HepG2 (cell line): ENCODE data around the gene ETS2.

Source experiments
- KDM6A ChIP-seq: IDR thresholded peaks from 2 replicates; pipeline ENCODE4 v1.6.1; 2016; ENCODE audit warnings: low read depth
- MTA3 ChIP-seq: sonication (generic); formaldehyde crosslinking; IDR thresholded peaks from 2 replicates; pipeline ENCODE4 v1.4.0; 2020; ENCODE audit warnings: missing genetic modification reagents
- POLR2A ChIP-seq, 2 experiments: IDR thresholded peaks; 2 replicates each; pipeline ENCODE4 v1.6.1; 2011; ENCODE audit warnings: low read depth in 2 of 2, low read length in 2 of 2, mild to moderate bottlenecking in 1 of 2, moderate library complexity in 1 of 2; ENCODE audit not compliant: insufficient read depth in 1 of 2
- SAFB2 ChIP-seq: sonication (generic); formaldehyde crosslinking; IDR thresholded peaks from 2 replicates; pipeline ENCODE4 v1.5.1; 2020; ENCODE audit warnings: missing genetic modification reagents, low read depth, mild to moderate bottlenecking, borderline replicate concordance
- ZBTB7A ChIP-seq: sonication (generic); formaldehyde crosslinking; IDR thresholded peaks from 2 replicates; pipeline ENCODE4 v1.8.0; 2022; ENCODE audit warnings: mild to moderate bottlenecking, missing genetic modification reagents
- ZFAT ChIP-seq: sonication (generic); formaldehyde crosslinking; conservative IDR thresholded peaks from 2 replicates; pipeline ENCODE4 v1.8.1; 2023; ENCODE audit warnings: missing genetic modification reagents, inconsistent platforms
- ZNF501 ChIP-seq: sonication (generic); formaldehyde crosslinking; IDR thresholded peaks from 2 replicates; pipeline ENCODE4 v1.5.1; 2020; ENCODE audit warnings: mild to moderate bottlenecking, moderate library complexity, missing genetic modification reagents
- ZNF713 ChIP-seq: sonication (generic); formaldehyde crosslinking; IDR thresholded peaks from 2 replicates; pipeline ENCODE4 v1.4.0; 2020; ENCODE audit warnings: mild to moderate bottlenecking, missing genetic modification reagents
- TF ChIP-seq, protein P1 (sequence below): IDR thresholded peaks from 2 replicates; pipeline ENCODE4 v1.6.1; 2016; ENCODE audit warnings: low read depth, control low read depth
- TF ChIP-seq, protein P2 (sequence below): IDR thresholded peaks from 2 replicates; pipeline ENCODE4 v1.6.1; 2016; ENCODE audit warnings: missing compliant biosample characterization, missing genetic modification reagents, borderline replicate concordance
- TF ChIP-seq, protein P3 (sequence below), 2 experiments: IDR thresholded peaks; 2 replicates each; pipeline ENCODE4 v1.6.1; 2011 to 2012; ENCODE audit warnings: low read length in 2 of 2, borderline replicate concordance in 1 of 2, low read depth in 1 of 2, mild to moderate bottlenecking in 1 of 2, moderate library complexity in 1 of 2

DNA sequence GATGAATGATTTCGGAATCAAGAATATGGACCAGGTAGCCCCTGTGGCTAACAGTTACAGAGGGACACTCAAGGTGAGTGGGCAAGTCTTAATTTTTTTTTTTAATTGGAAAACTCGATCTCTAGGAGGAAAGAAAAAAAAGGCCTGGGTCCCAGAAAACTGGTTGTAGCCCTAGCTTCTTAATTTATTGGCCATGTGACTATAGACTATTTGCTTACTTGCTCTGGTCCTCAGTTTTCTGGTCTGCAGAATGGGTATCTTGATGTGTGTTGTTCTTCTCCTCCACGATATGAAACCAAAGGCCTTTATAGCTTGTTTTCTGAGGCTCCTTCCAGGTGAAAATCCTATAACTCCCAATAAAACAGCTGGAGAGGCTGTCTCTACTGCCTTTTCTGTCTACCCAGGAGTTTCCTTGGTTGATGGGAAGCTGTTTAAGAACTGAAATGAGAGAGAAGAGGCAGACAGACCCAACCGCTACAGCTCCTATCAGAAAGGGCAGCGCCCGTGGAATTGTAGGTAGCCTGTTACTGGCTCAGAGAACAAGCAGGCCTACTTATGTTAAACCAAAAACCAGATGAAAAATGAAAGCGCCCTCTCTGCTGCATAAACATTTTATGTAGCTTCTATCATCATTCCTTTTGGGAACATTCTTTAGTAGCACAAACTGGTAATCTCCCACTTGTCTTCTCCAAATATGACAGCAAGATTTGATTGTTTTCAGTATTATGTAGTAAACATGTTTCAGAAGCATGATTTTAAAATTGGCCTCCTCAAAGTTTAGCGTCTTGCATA lies 4.5 kb downstream of the ETS2 start:
- TF ChIP-seq SAFB2 (no peak), POLR2A (IDR thresholded peaks at IDR 0.05; ENCODE audit: insufficient read depth in 1 of 2, low read depth in 2 of 2, low read length in 2 of 2) (no peak), MTA3 (CRISPR knock-in tag) (no peak), KDM6A (CRISPR knock-in tag) (no peak), ZBTB7A (CRISPR knock-in tag) (no peak), ZNF713 (CRISPR knock-in tag) (no peak), ZFAT (no peak), ZNF501 (no peak)
- TF ChIP-seq, protein P1, sequence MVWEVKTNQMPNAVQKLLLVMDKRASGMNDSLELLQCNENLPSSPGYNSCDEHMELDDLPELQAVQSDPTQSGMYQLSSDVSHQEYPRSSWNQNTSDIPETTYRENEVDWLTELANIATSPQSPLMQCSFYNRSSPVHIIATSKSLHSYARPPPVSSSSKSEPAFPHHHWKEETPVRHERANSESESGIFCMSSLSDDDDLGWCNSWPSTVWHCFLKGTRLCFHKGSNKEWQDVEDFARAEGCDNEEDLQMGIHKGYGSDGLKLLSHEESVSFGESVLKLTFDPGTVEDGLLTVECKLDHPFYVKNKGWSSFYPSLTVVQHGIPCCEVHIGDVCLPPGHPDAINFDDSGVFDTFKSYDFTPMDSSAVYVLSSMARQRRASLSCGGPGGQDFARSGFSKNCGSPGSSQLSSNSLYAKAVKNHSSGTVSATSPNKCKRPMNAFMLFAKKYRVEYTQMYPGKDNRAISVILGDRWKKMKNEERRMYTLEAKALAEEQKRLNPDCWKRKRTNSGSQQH (CRISPR knock-in tag), result no peak
- TF ChIP-seq, protein P2, sequence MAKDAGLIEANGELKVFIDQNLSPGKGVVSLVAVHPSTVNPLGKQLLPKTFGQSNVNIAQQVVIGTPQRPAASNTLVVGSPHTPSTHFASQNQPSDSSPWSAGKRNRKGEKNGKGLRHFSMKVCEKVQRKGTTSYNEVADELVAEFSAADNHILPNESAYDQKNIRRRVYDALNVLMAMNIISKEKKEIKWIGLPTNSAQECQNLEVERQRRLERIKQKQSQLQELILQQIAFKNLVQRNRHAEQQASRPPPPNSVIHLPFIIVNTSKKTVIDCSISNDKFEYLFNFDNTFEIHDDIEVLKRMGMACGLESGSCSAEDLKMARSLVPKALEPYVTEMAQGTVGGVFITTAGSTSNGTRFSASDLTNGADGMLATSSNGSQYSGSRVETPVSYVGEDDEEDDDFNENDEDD (CRISPR knock-in tag), result no peak
- TF ChIP-seq, protein P3, sequence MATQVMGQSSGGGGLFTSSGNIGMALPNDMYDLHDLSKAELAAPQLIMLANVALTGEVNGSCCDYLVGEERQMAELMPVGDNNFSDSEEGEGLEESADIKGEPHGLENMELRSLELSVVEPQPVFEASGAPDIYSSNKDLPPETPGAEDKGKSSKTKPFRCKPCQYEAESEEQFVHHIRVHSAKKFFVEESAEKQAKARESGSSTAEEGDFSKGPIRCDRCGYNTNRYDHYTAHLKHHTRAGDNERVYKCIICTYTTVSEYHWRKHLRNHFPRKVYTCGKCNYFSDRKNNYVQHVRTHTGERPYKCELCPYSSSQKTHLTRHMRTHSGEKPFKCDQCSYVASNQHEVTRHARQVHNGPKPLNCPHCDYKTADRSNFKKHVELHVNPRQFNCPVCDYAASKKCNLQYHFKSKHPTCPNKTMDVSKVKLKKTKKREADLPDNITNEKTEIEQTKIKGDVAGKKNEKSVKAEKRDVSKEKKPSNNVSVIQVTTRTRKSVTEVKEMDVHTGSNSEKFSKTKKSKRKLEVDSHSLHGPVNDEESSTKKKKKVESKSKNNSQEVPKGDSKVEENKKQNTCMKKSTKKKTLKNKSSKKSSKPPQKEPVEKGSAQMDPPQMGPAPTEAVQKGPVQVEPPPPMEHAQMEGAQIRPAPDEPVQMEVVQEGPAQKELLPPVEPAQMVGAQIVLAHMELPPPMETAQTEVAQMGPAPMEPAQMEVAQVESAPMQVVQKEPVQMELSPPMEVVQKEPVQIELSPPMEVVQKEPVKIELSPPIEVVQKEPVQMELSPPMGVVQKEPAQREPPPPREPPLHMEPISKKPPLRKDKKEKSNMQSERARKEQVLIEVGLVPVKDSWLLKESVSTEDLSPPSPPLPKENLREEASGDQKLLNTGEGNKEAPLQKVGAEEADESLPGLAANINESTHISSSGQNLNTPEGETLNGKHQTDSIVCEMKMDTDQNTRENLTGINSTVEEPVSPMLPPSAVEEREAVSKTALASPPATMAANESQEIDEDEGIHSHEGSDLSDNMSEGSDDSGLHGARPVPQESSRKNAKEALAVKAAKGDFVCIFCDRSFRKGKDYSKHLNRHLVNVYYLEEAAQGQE (IDR thresholded peaks at IDR 0.05; ENCODE audit: borderline replicate concordance in 1 of 2, low read depth in 1 of 2, low read length in 2 of 2), result no peak
